Cardiac fibroblast (primary cell): ENCODE data around the gene SFXN3.

Experiments used
- DNase-seq, 2 donors: peaks; one replicate each; pipeline versions ENCODE4 v3.0.0 to v3.0.0-alpha.2; 2010; ENCODE audit warnings: low read depth in 2 of 2
- H3K4me3 ChIP-seq, 2 donors: replicated peaks in 1 of 2; 1 replicate in 1 of 2; 2 replicates in 1 of 2; pipeline ENCODE4 v1.5.1; 2011; ENCODE audit warnings: low read depth in 2 of 2, low read length in 2 of 2, mild to moderate bottlenecking in 2 of 2, moderate library complexity in 1 of 2
- CTCF ChIP-seq: IDR thresholded peaks from one replicate; pipeline ENCODE4 v1.5.1; 2011; ENCODE audit warnings: low read depth, mild to moderate bottlenecking, low read length, inconsistent platforms

SFXN3 gene

GRCh38 chr10:101079874-101080273, 48.8 kb downstream of the SFXN3 start:
- no peak overlapping the region for H3K4me3 ChIP-seq
- DNase-seq: no peak
- no peak for TF ChIP-seq CTCF

DNA sequence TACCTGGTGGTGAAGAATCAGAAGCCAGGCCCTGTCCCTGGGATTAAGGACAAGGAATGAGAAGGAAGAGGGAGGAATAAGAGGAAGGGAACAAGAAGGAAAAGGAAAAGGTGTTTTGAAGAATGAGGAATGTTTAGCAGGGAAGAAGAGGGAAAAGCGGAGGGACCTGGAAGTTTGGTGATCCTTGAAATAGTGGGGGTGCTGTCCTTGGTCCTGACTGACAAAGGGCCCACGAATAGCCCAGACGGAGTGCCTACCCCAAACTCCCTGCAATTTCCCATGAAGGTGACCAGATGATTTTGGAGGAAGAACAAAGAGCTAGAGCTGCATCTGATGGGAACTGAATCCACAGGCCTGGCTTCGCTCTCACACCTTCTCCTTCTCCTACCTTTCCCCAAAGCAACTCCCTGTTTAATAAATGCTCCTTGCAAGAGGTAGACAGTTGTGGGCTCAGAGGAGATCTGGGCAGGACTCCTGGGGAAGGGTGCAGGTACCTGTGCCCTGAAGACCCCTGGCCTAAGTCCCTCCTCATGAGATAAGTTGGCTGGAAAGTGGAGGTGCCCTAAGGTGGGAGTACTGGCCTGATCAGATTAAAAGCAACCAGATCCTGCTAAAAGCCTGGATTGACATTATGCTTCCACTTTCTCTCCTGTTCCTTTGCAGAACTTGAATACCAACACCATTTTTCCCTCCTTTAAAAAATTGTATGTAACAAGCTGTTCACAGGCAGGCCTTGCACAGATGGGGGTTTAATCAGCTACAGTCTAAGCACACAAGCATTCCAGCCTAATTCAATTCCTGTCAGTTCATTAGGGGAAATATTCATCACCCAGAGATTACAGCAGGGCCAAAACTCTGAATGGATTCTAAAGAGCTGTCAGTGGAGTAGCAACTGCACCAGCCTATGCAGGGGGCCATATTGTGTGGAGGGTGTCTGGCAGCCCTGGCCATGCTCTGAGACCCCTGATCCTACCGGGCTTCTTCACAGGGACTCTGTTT, 50.2 kb downstream of the SFXN3 start:
- H3K4me3 ChIP-seq: no peak overlapping the region
- TF ChIP-seq CTCF: no peak
- DNase-seq: peak; percentile 32 to 36

- no peak for TF ChIP-seq CTCF
- no peak overlapping the region for H3K4me3 ChIP-seq
- DNase-seq: no peak
Measured at GRCh38 chr10:101085846-101086245, 54.8 kb downstream of the SFXN3 start.

GRCh38 chr10:101087376-101087775, 56.3 kb downstream of the SFXN3 start:
- no peak for TF ChIP-seq CTCF
- DNase-seq: no peak
- no peak overlapping the region for H3K4me3 ChIP-seq

GRCh38 chr10:101087965-101088364, 56.9 kb downstream of the SFXN3 start:
- TF ChIP-seq CTCF: no peak
- DNase-seq: no peak

DNA sequence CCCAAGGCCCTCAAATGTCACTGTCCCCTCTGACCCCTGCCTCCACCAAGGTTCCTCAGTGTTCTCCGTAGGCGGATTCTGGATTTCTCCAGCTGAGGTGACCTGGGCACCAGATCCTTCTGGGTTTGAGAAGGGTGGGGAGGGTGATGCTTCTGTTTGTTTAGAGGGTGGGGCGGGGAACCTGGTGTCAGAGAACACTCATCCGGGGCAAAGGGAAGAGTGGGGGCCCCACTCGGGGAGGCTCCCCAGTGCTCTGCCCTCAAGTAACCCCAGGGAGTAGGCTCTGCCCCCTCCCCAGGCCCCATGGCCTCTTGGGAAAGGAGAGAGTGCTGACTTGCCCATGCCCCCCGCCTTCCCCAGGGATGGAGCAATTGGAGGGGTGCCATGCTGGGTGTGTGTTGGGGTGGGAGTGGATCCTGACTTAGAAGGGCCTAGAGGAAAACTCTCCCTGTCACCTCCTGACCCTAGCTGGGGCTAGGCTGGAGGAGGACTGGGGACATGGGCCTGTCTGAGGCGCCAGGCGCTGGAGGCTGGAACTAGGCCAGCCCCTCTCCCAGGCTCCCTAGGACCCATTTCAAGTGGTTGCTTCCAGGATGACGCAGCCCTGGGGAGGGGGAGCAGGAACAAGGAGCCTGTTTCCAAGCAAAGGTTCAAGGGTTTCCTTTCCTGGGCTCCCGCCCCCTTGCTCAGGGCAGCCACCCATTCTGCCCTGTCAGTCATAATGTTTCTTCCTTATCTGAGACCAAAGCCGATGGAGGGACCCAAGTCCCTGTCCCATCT, 58.7 kb downstream of the SFXN3 start:
- H3K4me3 ChIP-seq: no peak overlapping the region
- no peak for TF ChIP-seq CTCF
- DNase-seq: no peak

More at GRCh38 chr10:101087965-101088364, 56.9 kb downstream of the SFXN3 start:
- no peak overlapping the region for H3K4me3 ChIP-seq
